Natural killer cell (primary cell): ENCODE data around the gene SERPIND1. TPM values are rescaled to one million over a fixed set of nuclear protein-coding genes. Genes with fewer than 3 reads are reported as not detected.

Experiments
- ATAC-seq, 3 donors: fragments of 150-1000 bp in 2 of 3; fragments of 200-7000 bp in 1 of 3; cut with Tn5 transposase; 1 replicate in 1 of 3; 2 replicates in 2 of 3; pipeline ENCODE4 v1.10.0; 2021; ENCODE audit warnings: mild to moderate bottlenecking in 2 of 3, moderate library complexity in 2 of 3
- DNase-seq, 2 donors: peaks; one replicate each; pipeline versions ENCODE4 v3.0.0 to v3.0.0-alpha.2; 2013 to 2021; ENCODE audit warnings: mixed read lengths in 1 of 2
- H3K27ac ChIP-seq: one replicate; pipeline ENCODE4 v1.5.1; 2013; ENCODE audit warnings: mild to moderate bottlenecking, low read length
- H3K27me3 ChIP-seq: one replicate; pipeline ENCODE4 v1.6.1; 2013; ENCODE audit warnings: low read length; ENCODE audit not compliant: control insufficient read depth, insufficient read depth
- H3K36me3 ChIP-seq: one replicate; pipeline ENCODE4 v1.6.1; 2013; ENCODE audit warnings: low read length; ENCODE audit not compliant: control insufficient read depth, insufficient read depth
- H3K4me1 ChIP-seq: one replicate; pipeline ENCODE4 v1.6.1; 2013; ENCODE audit warnings: low read length; ENCODE audit not compliant: control insufficient read depth, insufficient read depth
- H3K4me3 ChIP-seq: one replicate; pipeline ENCODE4 v1.5.1; 2013; ENCODE audit warnings: low read length
- H3K9me3 ChIP-seq: one replicate; pipeline ENCODE4 v1.6.1; 2013; ENCODE audit warnings: low read length; ENCODE audit not compliant: control insufficient read depth, insufficient read depth
- H3K27ac Mint-ChIP-seq, 2 donors: one replicate each; pipeline ENCODE4 v1.8.0; 2022; ENCODE audit warnings: mild to moderate bottlenecking in 2 of 2, mixed read lengths in 2 of 2, moderate library complexity in 1 of 2
- H3K27me3 Mint-ChIP-seq, 2 donors: one replicate each; pipeline ENCODE4 v1.8.0; 2022; ENCODE audit warnings: low read depth in 2 of 2, mixed read lengths in 2 of 2
- H3K36me3 Mint-ChIP-seq: one replicate; pipeline ENCODE4 v1.8.0; 2022; ENCODE audit warnings: mixed read lengths
- H3K4me1 Mint-ChIP-seq, 2 donors: one replicate each; pipeline ENCODE4 v1.8.0; 2022; ENCODE audit warnings: mixed read lengths in 2 of 2
- H3K4me3 Mint-ChIP-seq: one replicate; pipeline ENCODE4 v1.8.0; 2022; ENCODE audit warnings: mild to moderate bottlenecking, moderate library complexity, mixed read lengths
- H3K9me3 Mint-ChIP-seq, 2 donors: one replicate each; pipeline ENCODE4 v1.8.0; 2022; ENCODE audit warnings: mixed read lengths in 2 of 2
- CTCF ChIP-seq: fragments of 200-600 bp; IDR thresholded peaks from one replicate; pipeline ENCODE4 v1.8.0; 2022; ENCODE audit warnings: antibody characterized with exemption
- WGBS: methylation state at CpG from one replicate; pipeline ENCODE4 v1.1.7; 2013; ENCODE audit warnings: missing lambda C conversion rate; ENCODE audit not compliant: insufficient coverage; 5-methylcytosine and 5-hydroxymethylcytosine counted together
- intact Hi-C: fragments of 100-400 bp; cut with micrococcal nuclease; formaldehyde crosslinking; loops from one replicate; pipeline ENCODE4 v1.14.2; 2022
- total RNA-seq, 4 donors: library from RNA; stranded (reverse); fragments of 120-200 nt in 1 of 4; gene quantifications; one replicate each; pipeline versions ENCODE4 v1.2.3 to v1.2.4, GENCODE V29; 2013 to 2022

Gene SERPIND1
- total RNA-seq, 3 donors from 2014 or later (not counting 1 experiment from before 2014, with no cell fraction given) = 0.43 TPM; not detected in 2

- ATAC-seq (no peak), DNase-seq (no peak)
- intact Hi-C loops = no loop called here
- Histone ChIP-seq H3K4me3 (no peak overlapping the region), H3K4me1 (peaks cover 3% of the 10 kb centered on the region), H3K9me3 (no peaks in the 10 kb centered on the region), H3K27me3 (no peaks in the 10 kb centered on the region), H3K27ac (no peak overlapping the region), H3K36me3 (peaks cover 61% of the 10 kb centered on the region)
- Mint-ChIP-seq H3K27me3 (no peaks in the 10 kb centered on the region), H3K9me3 (no peaks in the 10 kb centered on the region), H3K36me3 (peaks cover 10% of the 10 kb centered on the region), H3K4me3 (no peak overlapping the region), H3K27ac (no peak overlapping the region), H3K4me1 (peaks cover 6 to 7% of the 10 kb centered on the region in 2 donors)
- no peak for TF ChIP-seq CTCF
- WGBS = 100% methylated on average over 2 of the region's 2 CpGs
Observed at GRCh38 chr22:20761536-20761935, 12.4 kb upstream of the SERPIND1 start.

GRCh38 chr22:20762233-20762796 is 11.6 kb upstream of the SERPIND1 start:
- peaks cover 62% of the 10 kb centered on the region for H3K36me3 ChIP-seq
- WGBS = 98% methylated on average over 7 of the region's 7 CpGs

GRCh38 chr22:20763630-20764470 is 10.1 kb upstream of the SERPIND1 start:
- H3K27ac Mint-ChIP-seq = no peak overlapping the region
- Histone ChIP-seq H3K9me3 (no peaks in the 10 kb centered on the region), H3K36me3 (peaks cover 56% of the 10 kb centered on the region), H3K27me3 (no peaks in the 10 kb centered on the region), H3K4me3 (no peak overlapping the region), H3K27ac (no peak overlapping the region), H3K4me1 (peaks cover 13% of the 10 kb centered on the region)
- no peaks in the 10 kb centered on the region for H3K27me3 Mint-ChIP-seq
- H3K9me3 Mint-ChIP-seq = no peaks in the 10 kb centered on the region
- DNase-seq (no peak), ATAC-seq (no peak)
- WGBS = 80% methylated on average over 12 of the region's 13 CpGs
- H3K36me3 Mint-ChIP-seq = peaks cover 10% of the 10 kb centered on the region
- intact Hi-C loops = no loop called here
- H3K4me3 Mint-ChIP-seq = no peak overlapping the region
- peaks cover 14 to 15% of the 10 kb centered on the region in 2 donors for H3K4me1 Mint-ChIP-seq
- TF ChIP-seq CTCF = no peak

More at GRCh38 chr22:20762233-20762796, 11.6 kb upstream of the SERPIND1 start:
- Histone ChIP-seq H3K27me3 (no peaks in the 10 kb centered on the region), H3K27ac (no peak overlapping the region), H3K4me3 (no peak overlapping the region), H3K9me3 (no peaks in the 10 kb centered on the region), H3K4me1 (peaks cover 3% of the 10 kb centered on the region)
- no peaks in the 10 kb centered on the region for H3K27me3 Mint-ChIP-seq
- no peak overlapping the region for H3K27ac Mint-ChIP-seq
- H3K9me3 Mint-ChIP-seq = no peaks in the 10 kb centered on the region
- no peak for TF ChIP-seq CTCF
- peaks cover 10% of the 10 kb centered on the region for H3K36me3 Mint-ChIP-seq
- intact Hi-C loops = no loop called here
- peaks cover 6 to 7% of the 10 kb centered on the region in 2 donors for H3K4me1 Mint-ChIP-seq
- no peak overlapping the region for H3K4me3 Mint-ChIP-seq
- ATAC-seq (no peak), DNase-seq (no peak)
